22Rv1 (cell line): ENCODE results near the gene LHFPL2.

Experiments
- H3K27ac ChIP-seq: fragments of 450-650 bp; 2 replicates; pipeline ENCODE4 v1.5.1; 2017
- ZFX ChIP-seq: fragments of 450-650 bp; IDR thresholded peaks from 2 replicates; pipeline ENCODE4 v1.6.1; 2017; ENCODE audit warnings: antibody characterized with exemption, borderline replicate concordance
- TF ChIP-seq, protein P1 (sequence below): fragments of 450-650 bp; IDR thresholded peaks from 2 replicates; pipeline ENCODE4 v1.5.1; 2017; ENCODE audit warnings: mild to moderate bottlenecking

LHFPL2 gene

DNA sequence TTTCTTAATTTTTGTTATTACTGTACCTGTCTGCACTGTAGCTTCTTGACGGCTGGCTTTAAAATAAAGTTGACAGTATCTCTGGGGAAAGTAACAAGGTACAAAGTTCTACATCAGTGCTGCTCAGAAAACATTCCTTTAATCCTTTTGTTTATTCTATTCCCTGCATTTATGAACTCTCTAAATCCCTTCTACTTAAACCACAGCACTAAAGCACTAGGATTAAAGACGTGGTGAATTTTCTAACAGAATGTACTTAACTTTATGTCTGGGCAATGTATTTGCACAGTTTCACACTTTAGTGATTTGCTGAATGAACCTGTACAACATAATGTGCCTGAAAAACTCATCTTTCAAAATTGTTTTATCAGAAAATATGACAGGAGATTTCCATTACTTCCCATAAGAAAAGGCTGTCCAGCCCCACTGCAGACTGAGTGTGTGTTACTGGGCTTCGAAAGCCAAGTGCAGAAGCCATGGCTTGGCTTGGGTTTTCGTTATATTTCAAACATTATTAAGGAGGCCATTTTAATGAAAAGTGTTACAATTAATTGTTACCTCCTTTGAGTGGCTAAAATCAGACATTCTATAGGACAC lies 43.8 kb downstream of the LHFPL2 start:
- no peak overlapping the region for H3K27ac ChIP-seq
- TF ChIP-seq, protein P1, sequence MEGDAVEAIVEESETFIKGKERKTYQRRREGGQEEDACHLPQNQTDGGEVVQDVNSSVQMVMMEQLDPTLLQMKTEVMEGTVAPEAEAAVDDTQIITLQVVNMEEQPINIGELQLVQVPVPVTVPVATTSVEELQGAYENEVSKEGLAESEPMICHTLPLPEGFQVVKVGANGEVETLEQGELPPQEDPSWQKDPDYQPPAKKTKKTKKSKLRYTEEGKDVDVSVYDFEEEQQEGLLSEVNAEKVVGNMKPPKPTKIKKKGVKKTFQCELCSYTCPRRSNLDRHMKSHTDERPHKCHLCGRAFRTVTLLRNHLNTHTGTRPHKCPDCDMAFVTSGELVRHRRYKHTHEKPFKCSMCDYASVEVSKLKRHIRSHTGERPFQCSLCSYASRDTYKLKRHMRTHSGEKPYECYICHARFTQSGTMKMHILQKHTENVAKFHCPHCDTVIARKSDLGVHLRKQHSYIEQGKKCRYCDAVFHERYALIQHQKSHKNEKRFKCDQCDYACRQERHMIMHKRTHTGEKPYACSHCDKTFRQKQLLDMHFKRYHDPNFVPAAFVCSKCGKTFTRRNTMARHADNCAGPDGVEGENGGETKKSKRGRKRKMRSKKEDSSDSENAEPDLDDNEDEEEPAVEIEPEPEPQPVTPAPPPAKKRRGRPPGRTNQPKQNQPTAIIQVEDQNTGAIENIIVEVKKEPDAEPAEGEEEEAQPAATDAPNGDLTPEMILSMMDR, result no peak
- TF ChIP-seq ZFX, result no peak

DNA sequence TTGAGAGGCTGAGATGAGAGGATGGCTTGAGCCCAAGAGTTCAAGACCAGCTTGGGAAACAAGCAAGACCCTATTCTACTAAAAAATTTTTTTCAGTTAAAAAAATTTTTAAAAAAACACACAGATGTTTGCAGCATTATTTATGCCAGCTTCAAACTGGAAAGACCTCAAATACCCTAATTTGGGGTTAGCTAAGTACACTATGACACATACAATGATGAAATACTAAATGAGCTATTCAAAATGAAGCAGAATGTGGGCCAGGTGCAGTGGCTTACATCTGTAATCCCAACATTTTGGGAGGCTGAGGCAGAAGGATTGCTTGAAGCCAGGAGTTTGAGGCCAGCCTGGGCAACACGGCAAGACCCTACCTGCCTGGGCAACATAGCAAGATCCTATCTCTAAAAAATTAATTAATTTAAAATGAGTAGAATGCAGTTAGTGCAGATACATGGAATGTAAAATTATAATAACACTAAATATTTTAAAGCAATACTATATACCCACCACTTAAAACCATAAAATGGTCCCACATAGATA lies 44.9 kb downstream of the LHFPL2 start:
- H3K27ac ChIP-seq, result no peak overlapping the region
- TF ChIP-seq ZFX, result no peak
- TF ChIP-seq, protein P1, result no peak

DNA sequence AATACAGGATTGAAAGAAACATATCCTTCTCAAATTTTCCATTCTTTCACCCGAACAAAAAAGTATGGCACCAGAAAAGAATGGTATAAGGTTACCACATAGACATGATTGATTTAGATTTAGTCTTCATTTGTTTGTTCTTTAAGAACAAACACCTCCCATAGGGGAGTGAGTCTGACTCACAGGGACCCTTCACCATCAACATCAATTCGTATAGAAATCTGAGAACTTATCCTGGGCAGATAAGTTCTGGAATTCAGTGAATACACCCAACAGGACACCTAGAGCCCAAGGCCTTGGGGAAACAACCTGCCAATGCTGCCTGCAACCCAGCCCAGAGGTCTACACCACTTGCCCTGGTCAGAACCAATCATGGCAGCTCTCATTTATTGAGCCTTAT lies 46.2 kb downstream of the LHFPL2 start:
- TF ChIP-seq, protein P1, result no peak
- TF ChIP-seq ZFX, result no peak
- H3K27ac ChIP-seq, result no peak overlapping the region

DNA sequence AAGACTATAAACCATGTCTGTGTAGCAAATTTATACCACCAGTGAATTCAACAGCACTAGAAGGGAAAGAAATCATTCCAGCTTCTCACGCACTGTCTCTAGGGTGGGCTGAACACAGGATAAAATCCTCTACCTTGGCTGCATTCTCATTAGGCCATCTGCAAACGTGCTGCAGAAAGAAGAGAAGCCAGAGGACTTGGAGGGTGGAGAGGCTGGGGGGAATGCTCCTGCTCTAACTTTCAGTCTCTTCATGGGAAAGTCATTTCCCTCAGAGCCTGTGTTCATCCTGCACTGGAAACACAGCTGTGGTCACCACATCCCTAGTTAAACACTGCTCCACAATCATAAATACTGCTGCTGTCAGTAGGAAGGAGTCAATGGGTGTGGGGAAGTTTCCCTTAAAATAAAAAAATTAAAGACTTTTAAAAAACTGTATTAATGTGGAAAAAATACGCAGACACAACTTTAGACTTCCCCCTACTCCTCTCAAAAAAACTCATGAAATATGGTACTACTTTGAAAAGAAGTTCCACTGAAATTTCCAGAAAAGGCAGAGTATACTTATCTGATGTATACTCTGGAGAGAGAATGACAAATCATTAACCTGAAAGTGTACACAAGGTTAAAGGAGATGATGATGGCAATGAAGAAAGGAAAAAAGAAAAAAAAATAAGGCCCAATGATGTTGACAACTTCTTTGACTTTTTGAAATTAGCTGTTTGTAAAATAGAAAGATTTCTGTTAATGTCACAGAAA lies 46.8 kb downstream of the LHFPL2 start:
- no peak for TF ChIP-seq ZFX
- TF ChIP-seq, protein P1, result no peak
- H3K27ac ChIP-seq, result no peak overlapping the region

DNA sequence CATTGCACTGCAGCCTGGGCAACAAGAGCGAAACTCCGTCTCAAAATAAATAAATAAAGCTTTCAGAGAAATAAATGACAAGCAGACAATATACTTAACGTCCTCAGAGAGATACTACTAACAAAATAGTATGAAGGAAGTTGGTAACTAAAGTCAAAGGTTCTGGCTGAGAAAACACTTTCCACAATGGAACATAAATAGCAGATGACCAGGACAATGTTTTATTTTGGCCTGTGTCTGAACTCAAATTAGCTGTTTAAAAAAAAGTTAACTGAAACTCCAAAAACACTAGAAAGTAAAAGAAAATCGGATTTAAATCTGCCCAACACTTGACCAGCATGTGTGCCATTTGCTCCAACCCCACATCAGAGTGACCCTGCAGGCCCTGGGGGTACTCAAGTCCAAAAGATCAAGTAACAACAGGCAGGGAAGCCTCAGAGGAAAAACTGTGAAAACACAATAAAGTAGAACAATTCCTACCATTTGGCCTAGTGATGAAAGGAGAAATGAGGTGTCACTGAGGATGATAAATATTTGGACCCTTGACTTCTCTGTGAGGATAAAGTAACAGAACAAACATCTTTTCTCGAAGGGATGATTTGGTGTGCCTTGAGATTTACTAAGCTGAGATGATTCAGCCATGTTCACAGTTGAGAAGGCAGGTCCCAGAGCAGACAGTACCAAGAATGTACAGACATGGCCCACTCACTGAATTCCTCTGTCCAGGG lies 47.7 kb downstream of the LHFPL2 start:
- TF ChIP-seq, protein P1, result no peak

DNA sequence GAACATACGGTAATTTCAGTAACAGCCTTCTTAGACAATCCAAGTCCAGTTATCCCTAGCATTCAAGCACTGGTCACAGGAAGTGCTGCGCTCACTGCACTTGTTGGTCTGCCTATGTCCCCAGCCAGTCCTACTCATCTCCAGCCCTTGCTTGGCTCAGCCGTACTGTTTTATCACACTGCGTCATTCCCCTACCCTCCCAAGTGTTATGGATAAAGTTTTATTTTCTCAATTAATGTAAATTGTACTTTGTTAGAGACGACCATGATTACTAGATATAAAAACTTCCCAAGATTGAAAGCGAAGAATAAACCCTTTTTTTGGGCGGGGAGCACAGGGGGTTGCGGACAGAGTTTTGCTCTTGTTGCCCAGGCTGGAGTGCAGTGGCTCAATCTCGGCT lies 49.6 kb downstream of the LHFPL2 start:
- H3K27ac ChIP-seq, result no peak overlapping the region
- no peak for TF ChIP-seq ZFX
- TF ChIP-seq, protein P1, result no peak

More for the DNA sequence above, 47.7 kb downstream of the LHFPL2 start:
- H3K27ac ChIP-seq, result no peak overlapping the region

DNA sequence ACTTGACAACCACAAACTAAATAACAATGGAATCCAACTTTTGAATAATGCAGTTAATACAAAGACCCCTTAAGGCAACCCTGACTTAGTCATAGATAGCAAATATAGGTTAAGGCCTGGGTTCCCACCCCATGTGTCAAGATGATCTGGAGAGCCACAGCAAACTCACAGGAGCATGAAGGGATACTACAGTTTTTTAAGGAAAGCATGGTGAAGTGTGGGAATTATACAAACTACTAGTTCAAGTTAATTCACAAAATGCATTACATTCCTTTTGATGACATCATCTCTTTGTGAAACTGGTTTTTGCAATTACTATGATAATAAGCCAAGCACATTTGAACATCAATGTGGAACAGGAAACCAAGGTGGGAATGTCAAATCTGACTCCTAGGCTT lies 50.6 kb downstream of the LHFPL2 start:
- TF ChIP-seq, protein P1, result no peak
- no peak for TF ChIP-seq ZFX
- no peak overlapping the region for H3K27ac ChIP-seq
